ENCODE results near the gene CEP350. TPM values are rescaled to one million over a fixed set of nuclear protein-coding genes. Genes with fewer than 3 reads are reported as not detected.

CEP350 gene
- total and polyA plus RNA-seq, 2 of the 13 experiments (the other 11 are each of a cell fraction or from before 2014, with no cell fraction given), result 7.6 to 35.9 TPM

- H3K27me3 ChIP-seq (ENCODE audit: control insufficient read depth in 1 of 2, insufficient read depth in 2 of 2, low read length in 2 of 2), result peaks cover 0 to 54% of the 10 kb centered on the region in 2 experiments; a peak in 4 of 5 replicates
- no peaks in the 10 kb centered on the region for H3K9me3 ChIP-seq (ENCODE audit: low read length)
- ChIA-PET POLR2A (no interaction called here), CTCF (ENCODE audit: low intra/inter-chr PET ratio, low total read pairs) (no interaction called here)
- H2AFZ ChIP-seq (ENCODE audit: low read length), result no peak overlapping the region
- H3K4me1 ChIP-seq (ENCODE audit: insufficient read depth, low read length), result peaks cover 47% of the 10 kb centered on the region
- H3K79me2 ChIP-seq (ENCODE audit: insufficient read depth, low read length), result no peaks in the 10 kb centered on the region
- in situ Hi-C loops (cut with HindIII; ENCODE audit: extremely low pct_ligation_motif_present, low pct_unique_long_range_greater_than_20kb), result no loop called here
- no peaks in the 10 kb centered on the region for H3K36me3 ChIP-seq (replicated peaks in 1 of 2; ENCODE audit: control insufficient read depth in 1 of 2, insufficient read depth in 2 of 2, low read length in 2 of 2)
- H3K27ac ChIP-seq (ENCODE audit: extremely low read length, insufficient read depth, low read length), result no peak overlapping the region
- no TSS peak for BruUV-seq (replicated peaks)
- intact Hi-C loops (cut with micrococcal nuclease; ENCODE audit: unreplicated experiment), result loop anchor here (10.0 kb wide), 1 partner anchor 198 kb away; the partner anchor contains the start of gene CEP350
- H3K4me2 ChIP-seq (ENCODE audit: low read depth, low read length), result no peak overlapping the region
- ATAC-seq (no peak), FAIRE-seq (no peak), DNase-seq (ENCODE audit: low spot score) (no peak)
- H3K4me3 ChIP-seq (replicated peaks in 1 of 3; ENCODE audit: insufficient read depth in 1 of 3, low read depth in 2 of 3, low read length in 3 of 3), result no peak overlapping the region
- no peaks in the 10 kb centered on the region; the same call in 1 of the 2 replicates for H4K20me1 ChIP-seq (ENCODE audit: insufficient read depth, low read length)
- TF ChIP-seq ATF4 (CRISPR knock-in tag; IDR thresholded peaks at IDR 0.05), result no peak
- no peak for TF ChIP-seq DMTF1 (CRISPR knock-in tag; IDR thresholded peaks at IDR 0.05)
- no peak for TF ChIP-seq KLF9 (CRISPR knock-in tag; IDR thresholded peaks at IDR 0.05; ENCODE audit: low read depth)
- TF ChIP-seq TCF7 (IDR thresholded peaks at IDR 0.05; ENCODE audit: low read depth), result no peak
- no peak for TF ChIP-seq HNF1A (IDR thresholded peaks at IDR 0.05; ENCODE audit: low read depth)
- no peak for TF ChIP-seq HNF1A (CRISPR knock-in tag; IDR thresholded peaks at IDR 0.05; ENCODE audit: borderline replicate concordance)
- no peak for TF ChIP-seq ZBTB10 (CRISPR knock-in tag; IDR thresholded peaks at IDR 0.05; ENCODE audit: borderline replicate concordance)
- TF ChIP-seq ZNF567 (CRISPR knock-in tag; IDR thresholded peaks at IDR 0.05; ENCODE audit: borderline replicate concordance), result no peak
- TF ChIP-seq GPN1 (CRISPR knock-in tag; IDR thresholded peaks at IDR 0.05; ENCODE audit: borderline replicate concordance), result no peak
- no peak for TF ChIP-seq MAF1 (CRISPR knock-in tag; IDR thresholded peaks at IDR 0.05; ENCODE audit: borderline replicate concordance)
- no peak for TF ChIP-seq ASH2L (IDR thresholded peaks at IDR 0.05; ENCODE audit: insufficient read length, low read depth, low read length)
- no peak for TF ChIP-seq ZNF770 (CRISPR knock-in tag; IDR thresholded peaks at IDR 0.05)
- H3K9ac ChIP-seq (ENCODE audit: insufficient read depth, low read depth, low read length), result no peak overlapping the region
- 59% methylated on average over 5 of the region's 5 CpGs for WGBS (ENCODE audit: low lambda C conversion rate)
These were observed 198.4 kb downstream of the CEP350 start for GRCh38 chr1:180153032-180153431.
